WTC11 (cell line): Measurements from ENCODE around the gene STAMBPL1.

Experiments used
- CREB1 ChIP-seq: sonication (generic); formaldehyde crosslinking; IDR thresholded peaks from 2 replicates; pipeline ENCODE4 v1.8.0; 2023; ENCODE audit warnings: mild to moderate bottlenecking, missing genetic modification reagents
- GRHL2 ChIP-seq: fragments of 250-450 bp; sonication (Bioruptor Pico); IDR thresholded peaks from 2 replicates; pipeline ENCODE4 v1.8.0; 2022; ENCODE audit warnings: mild to moderate bottlenecking, moderate library complexity; ENCODE audit not compliant: insufficient replicate concordance, severe bottlenecking
- TEAD4 ChIP-seq: sonication (generic); formaldehyde crosslinking; IDR thresholded peaks from 2 replicates; pipeline ENCODE4 v1.8.0; 2022; ENCODE audit warnings: mild to moderate bottlenecking, missing genetic modification reagents
- TF ChIP-seq, protein P1 (sequence below): sonication (generic); formaldehyde crosslinking; IDR thresholded peaks from 2 replicates; pipeline ENCODE4 v1.8.1; 2023; ENCODE audit warnings: mild to moderate bottlenecking, missing genetic modification reagents, moderate library complexity
- TF ChIP-seq, protein P2 (sequence below): fragments of 200-600 bp; IDR thresholded peaks from 2 replicates; pipeline ENCODE4 v1.8.0; 2022; ENCODE audit warnings: antibody characterized with exemption

DNA sequence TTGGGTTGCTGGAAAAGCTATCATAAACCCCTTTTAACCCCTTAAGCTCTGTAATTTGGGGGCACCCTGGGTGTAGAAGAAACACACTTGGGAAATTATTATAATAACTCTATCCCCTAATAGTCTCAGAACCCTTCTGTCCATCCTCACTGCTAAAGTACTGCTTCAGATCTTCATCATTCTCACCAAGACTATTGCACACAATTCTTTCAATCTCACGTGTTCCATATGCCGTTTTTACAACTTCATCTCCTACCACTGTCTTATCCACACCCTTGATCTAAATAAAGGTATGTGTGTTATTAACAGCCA is 44.2 kb upstream of the STAMBPL1 start:
- TF ChIP-seq, protein P1, sequence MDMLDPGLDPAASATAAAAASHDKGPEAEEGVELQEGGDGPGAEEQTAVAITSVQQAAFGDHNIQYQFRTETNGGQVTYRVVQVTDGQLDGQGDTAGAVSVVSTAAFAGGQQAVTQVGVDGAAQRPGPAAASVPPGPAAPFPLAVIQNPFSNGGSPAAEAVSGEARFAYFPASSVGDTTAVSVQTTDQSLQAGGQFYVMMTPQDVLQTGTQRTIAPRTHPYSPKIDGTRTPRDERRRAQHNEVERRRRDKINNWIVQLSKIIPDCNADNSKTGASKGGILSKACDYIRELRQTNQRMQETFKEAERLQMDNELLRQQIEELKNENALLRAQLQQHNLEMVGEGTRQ (CRISPR knock-in tag): no peak
- TF ChIP-seq TEAD4 (CRISPR knock-in tag): no peak
- TF ChIP-seq, protein P2, sequence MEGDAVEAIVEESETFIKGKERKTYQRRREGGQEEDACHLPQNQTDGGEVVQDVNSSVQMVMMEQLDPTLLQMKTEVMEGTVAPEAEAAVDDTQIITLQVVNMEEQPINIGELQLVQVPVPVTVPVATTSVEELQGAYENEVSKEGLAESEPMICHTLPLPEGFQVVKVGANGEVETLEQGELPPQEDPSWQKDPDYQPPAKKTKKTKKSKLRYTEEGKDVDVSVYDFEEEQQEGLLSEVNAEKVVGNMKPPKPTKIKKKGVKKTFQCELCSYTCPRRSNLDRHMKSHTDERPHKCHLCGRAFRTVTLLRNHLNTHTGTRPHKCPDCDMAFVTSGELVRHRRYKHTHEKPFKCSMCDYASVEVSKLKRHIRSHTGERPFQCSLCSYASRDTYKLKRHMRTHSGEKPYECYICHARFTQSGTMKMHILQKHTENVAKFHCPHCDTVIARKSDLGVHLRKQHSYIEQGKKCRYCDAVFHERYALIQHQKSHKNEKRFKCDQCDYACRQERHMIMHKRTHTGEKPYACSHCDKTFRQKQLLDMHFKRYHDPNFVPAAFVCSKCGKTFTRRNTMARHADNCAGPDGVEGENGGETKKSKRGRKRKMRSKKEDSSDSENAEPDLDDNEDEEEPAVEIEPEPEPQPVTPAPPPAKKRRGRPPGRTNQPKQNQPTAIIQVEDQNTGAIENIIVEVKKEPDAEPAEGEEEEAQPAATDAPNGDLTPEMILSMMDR: no peak
- TF ChIP-seq GRHL2 (CRISPR knock-in tag): no peak
- TF ChIP-seq CREB1 (CRISPR knock-in tag): no peak
